Panc1 (cell line): Measurements from ENCODE around the gene ARHGAP45. TPM values are rescaled to one million over a fixed set of nuclear protein-coding genes. Genes with fewer than 3 reads are reported as not detected.

Experiments
- ATAC-seq: fragments of 200-7000 bp; cut with Tn5 transposase; 2 replicates; pipeline ENCODE4 v1.9.1; 2020; ENCODE audit warnings: mild to moderate bottlenecking, moderate library complexity
- BruUV-seq: library from RNA; stranded (reverse); fragments of 400-500 nt; replicated peaks from 2 replicates; lab custom pipeline; 2021; lab: Mats Ljungman, UMichigan
- CTCF ChIA-PET: fragments of 300-600 bp; sonication (Branson Sonifier 250); formaldehyde crosslinking; loops from one replicate; lab custom pipeline; 2022; ENCODE audit warnings: antibody characterized with exemption; lab: Charles Lee
- POLR2A ChIA-PET: fragments of 300-600 bp; sonication (Branson Sonifier 250); formaldehyde crosslinking; loops from one replicate; lab custom pipeline; 2022; ENCODE audit warnings: antibody characterized with exemption; lab: Charles Lee
- DNase-seq: peaks from one replicate; pipeline ENCODE4 v3.0.0-alpha.2; 2010; ENCODE audit warnings: low read depth, low spot score
- H3K27ac ChIP-seq: 2 replicates; pipeline ENCODE4 v1.5.1; 2011; ENCODE audit warnings: mild to moderate bottlenecking, low read length, inconsistent platforms
- H3K27me3 ChIP-seq: fragments of 200-500 bp; sonication (Bioruptor generic); 2 replicates; pipeline ENCODE4 v1.6.0; 2014; ENCODE audit warnings: low read length, inconsistent platforms; ENCODE audit not compliant: control insufficient read depth, insufficient read depth
- H3K36me3 ChIP-seq: fragments of 200-500 bp; sonication (Bioruptor generic); 2 replicates; pipeline ENCODE4 v1.5.1; 2014; ENCODE audit warnings: inconsistent platforms, mild to moderate bottlenecking, low read length, moderate library complexity; ENCODE audit not compliant: control insufficient read depth, insufficient read depth
- H3K4me1 ChIP-seq: 2 replicates; pipeline ENCODE4 v1.5.1; 2011; ENCODE audit warnings: inconsistent platforms, mild to moderate bottlenecking, low read length, moderate library complexity; ENCODE audit not compliant: control insufficient read depth, insufficient read depth
- H3K4me3 ChIP-seq, 2 experiments: 2 replicates each; pipeline ENCODE4 v1.5.1; 2011 to 2012; ENCODE audit warnings: low read depth in 2 of 2, low read length in 2 of 2, mild to moderate bottlenecking in 2 of 2, inconsistent platforms in 1 of 2, moderate library complexity in 1 of 2
- H3K9me3 ChIP-seq: fragments of 200-500 bp; sonication (Bioruptor generic); 2 replicates; pipeline ENCODE4 v1.5.1; 2014; ENCODE audit warnings: low read depth, mild to moderate bottlenecking, inconsistent platforms, low read length, moderate library complexity; ENCODE audit not compliant: control insufficient read depth, insufficient read depth
- CTCF ChIP-seq: fragments of 450-650 bp; IDR thresholded peaks from 2 replicates; pipeline ENCODE4 v1.5.1; 2017; ENCODE audit warnings: mild to moderate bottlenecking
- POLR2AphosphoS5 ChIP-seq: IDR thresholded peaks from 2 replicates; pipeline ENCODE4 v1.6.1; 2012; ENCODE audit warnings: mild to moderate bottlenecking, low read depth, low read length, moderate library complexity
- REST ChIP-seq, 2 experiments: IDR thresholded peaks; 2 replicates each; pipeline ENCODE4 v1.6.1; 2011 to 2012; ENCODE audit warnings: low read depth in 2 of 2, control low read depth in 1 of 2, low read length in 1 of 2, mild to moderate bottlenecking in 1 of 2, moderate library complexity in 1 of 2; ENCODE audit not compliant: insufficient read depth in 1 of 2
- SIN3A ChIP-seq: IDR thresholded peaks from 2 replicates; pipeline ENCODE4 v1.6.1; 2012; ENCODE audit warnings: low read depth, mild to moderate bottlenecking, low read length, moderate library complexity, borderline replicate concordance; ENCODE audit not compliant: insufficient read depth
- TCF7L2 ChIP-seq: IDR thresholded peaks from 2 replicates; pipeline ENCODE4 v1.6.1; 2011; ENCODE audit warnings: mild to moderate bottlenecking, low read depth, low read length, inconsistent platforms
- in situ Hi-C: cut with HindIII; loops from 2 replicates; pipeline ENCODE4 v1.10.0; 2016; ENCODE audit warnings: low sequenced_read_pairs, low pct_unique_long_range_greater_than_20kb
- intact Hi-C: fragments of 100-400 bp; cut with micrococcal nuclease; formaldehyde crosslinking; loops from one replicate; pipeline ENCODE4 v1.10.0; 2022; ENCODE audit not compliant: unreplicated experiment
- total RNA-seq: library from RNA; stranded (reverse); gene quantifications from one replicate; pipeline ENCODE4 v1.2.1, GENCODE V29; 2021; ENCODE audit not compliant: unreplicated experiment

Gene ARHGAP45
- total RNA-seq, 1 experiment from 2014 or later = 27.8 TPM

- H3K9me3 ChIP-seq = no peaks in the 10 kb centered on the region
- no peaks in the 10 kb centered on the region for H3K36me3 ChIP-seq
- CTCF ChIA-PET = interaction anchor here (0.7 kb wide), 1 partner anchor 98 kb away, joined by 3 read pairs; no protein-coding TSS in a partner anchor
- no TSS peak for BruUV-seq
- intact Hi-C loops (no loop called here), in situ Hi-C loops (no loop called here)
- H3K4me1 ChIP-seq = peaks cover 40% of the 10 kb centered on the region
- peak overlapping the region; percentile 75; the same call in 1 of the 2 replicates for H3K27ac ChIP-seq
- DNase-seq (no peak), ATAC-seq (no peak)
- TF ChIP-seq REST (IDR thresholded peaks at IDR 0.05; ENCODE audit: insufficient read depth in 1 of 2, low read depth in 2 of 2, low read length in 1 of 2) = no peak
- no peak for TF ChIP-seq TCF7L2
- no peak for TF ChIP-seq SIN3A
- no peak for TF ChIP-seq CTCF
- no peak for TF ChIP-seq POLR2AphosphoS5
- H3K4me3 ChIP-seq = 0 out of 4 replicates have a peak overlapping the region, but pooled peaks have one; percentile 4 to 11
- H3K27me3 ChIP-seq = no peaks in the 10 kb centered on the region
- POLR2A ChIA-PET = no interaction called here
These were observed 44.8 kb downstream of the ARHGAP45 start for GRCh38 chr19:1111641-1112267.

- no peaks in the 10 kb centered on the region for H3K9me3 ChIP-seq
- ChIA-PET CTCF (interaction anchor here (0.7 to 1.1 kb wide), 3 partner anchors 50 to 97 kb away, joined by 3 to 4 read pairs (median 4); no protein-coding TSS in a partner anchor), POLR2A (no interaction called here)
- intact Hi-C loops = no loop called here
- DNase-seq (no peak), ATAC-seq (peak; percentile 19)
- H3K27me3 ChIP-seq = no peaks in the 10 kb centered on the region
- H3K4me1 ChIP-seq = peaks cover 33% of the 10 kb centered on the region
- in situ Hi-C loops = no loop called here
- H3K27ac ChIP-seq = peak overlapping the region; percentile 74
- no peaks in the 10 kb centered on the region for H3K36me3 ChIP-seq
- TF ChIP-seq REST (IDR thresholded peaks at IDR 0.05; ENCODE audit: insufficient read depth in 1 of 2, low read depth in 2 of 2, low read length in 1 of 2) (no peak), CTCF (no peak), SIN3A (no peak), POLR2AphosphoS5 (no peak), TCF7L2 (no peak)
- 0 out of 4 replicates have a peak overlapping the region, but pooled peaks of 1 of the 2 experiments have one; percentile 4 for H3K4me3 ChIP-seq
- BruUV-seq = no TSS peak
These were observed 45.5 kb downstream of the ARHGAP45 start for GRCh38 chr19:1112268-1113029.
